Activated gamma-delta T cell treated with anti-CD3 and anti-CD28 coated beads, Interleukin-2, amount 50 U/mL, for 16 hours (primary cell): Measurements from ENCODE around the gene PGS1.

ENCODE experiments used
- DNase-seq: peaks from one replicate; pipeline ENCODE4 v3.0.0-alpha.2; 2020; ENCODE audit warnings: low read depth

Gene PGS1

GRCh38 chr17:78427140-78427539 lies 48.7 kb downstream of the PGS1 start:
- no peak for DNase-seq

GRCh38 chr17:78428025-78428575 lies 49.7 kb downstream of the PGS1 start:
- DNase-seq = no peak

GRCh38 chr17:78428836-78429617 lies 50.6 kb downstream of the PGS1 start:
- no peak for DNase-seq

- DNase-seq = no peak
Measured at GRCh38 chr17:78429618-78429995, 51.2 kb downstream of the PGS1 start.

GRCh38 chr17:78430892-78431691 lies 52.6 kb downstream of the PGS1 start:
- DNase-seq = no peak

GRCh38 chr17:78431692-78431958 lies 53.2 kb downstream of the PGS1 start:
- no peak for DNase-seq

GRCh38 chr17:78432226-78433012 lies 54.0 kb downstream of the PGS1 start:
- no peak for DNase-seq

- DNase-seq = no peak
Measured at GRCh38 chr17:78433013-78433727, 54.7 kb downstream of the PGS1 start.

- no peak for DNase-seq
Measured at GRCh38 chr17:78433780-78434335, 55.4 kb downstream of the PGS1 start.

- no peak for DNase-seq
Measured at GRCh38 chr17:78434455-78435329, 56.2 kb downstream of the PGS1 start.

- no peak for DNase-seq
Measured at GRCh38 chr17:78435330-78436005, 57.0 kb downstream of the PGS1 start.

- no peak for DNase-seq
Measured at GRCh38 chr17:78437508-78438169, 59.2 kb downstream of the PGS1 start.

- DNase-seq = no peak
Measured at GRCh38 chr17:78438271-78438691, 59.8 kb downstream of the PGS1 start.

GRCh38 chr17:78438694-78439325 lies 60.4 kb downstream of the PGS1 start:
- no peak for DNase-seq

GRCh38 chr17:78441271-78441971 lies 63.0 kb downstream of the PGS1 start:
- no peak for DNase-seq

GRCh38 chr17:78442648-78443218 lies 64.3 kb downstream of the PGS1 start:
- DNase-seq = no peak

- no peak for DNase-seq
Measured at GRCh38 chr17:78444392-78444791, 65.9 kb downstream of the PGS1 start.

- DNase-seq = no peak
Measured at GRCh38 chr17:78446833-78447232, 68.4 kb downstream of the PGS1 start.
